Breast epithelium (tissue), 4 donors: ENCODE data around the gene VSIG10L. TPM values are rescaled to one million over a fixed set of nuclear protein-coding genes. Genes with fewer than 3 reads are reported as not detected.
A peak's percentile ranks its signal among the peaks of the same experiment; 100 is the strongest.

Source experiments
- DNase-seq, 2 donors: peaks; one replicate each; pipeline ENCODE4 v3.0.0-alpha.2; 2019; ENCODE audit warnings: low spot score in 2 of 2
- H3K27ac ChIP-seq, 2 donors: fragments of 200-600 bp; sonication (generic) in 1 of 2; one replicate each; pipeline ENCODE4 v1.5.1; 2016 to 2019; ENCODE audit warnings: mild to moderate bottlenecking in 1 of 2
- H3K27me3 ChIP-seq, 2 donors: fragments of 200-600 bp; sonication (generic) in 1 of 2; one replicate each; pipeline versions ENCODE4 v1.5.1 to v1.6.0; 2017 to 2019; ENCODE audit warnings: control low read depth in 1 of 2, mild to moderate bottlenecking in 1 of 2
- H3K36me3 ChIP-seq: fragments of 200-600 bp; one replicate; pipeline ENCODE4 v1.5.1; 2019
- H3K4me1 ChIP-seq, 2 donors: fragments of 200-600 bp; sonication (generic); one replicate each; pipeline ENCODE4 v1.5.1; 2016 to 2019; ENCODE audit warnings: control low read depth in 1 of 2
- H3K4me3 ChIP-seq, 3 donors: fragments of 200-600 bp; sonication (generic); 1 replicate in 2 of 3; 2 replicates in 1 of 3; pipeline ENCODE4 v1.5.1; 2016 to 2019; ENCODE audit warnings: mild to moderate bottlenecking in 3 of 3, moderate library complexity in 2 of 3
- H3K9me3 ChIP-seq, 2 donors: fragments of 200-600 bp; sonication (generic) in 1 of 2; one replicate each; pipeline ENCODE4 v1.5.1; 2016 to 2019; ENCODE audit warnings: control low read depth in 1 of 2
- POLR2A ChIP-seq: fragments of 450-650 bp; IDR thresholded peaks from one replicate; pipeline ENCODE4 v1.6.1; 2016; ENCODE audit warnings: antibody characterized with exemption, mild to moderate bottlenecking, moderate library complexity
- POLR2AphosphoS5 ChIP-seq, 3 donors: sonication (generic); formaldehyde crosslinking; IDR thresholded peaks; one replicate each; pipeline ENCODE4 v1.6.1; 2017; ENCODE audit warnings: antibody characterized with exemption in 3 of 3
- intact Hi-C: fragments of 100-400 bp; cut with DNase I; formaldehyde crosslinking; loops from one replicate; pipeline ENCODE4 v1.15.1; 2023; ENCODE audit warnings: low total_unique reads
- total RNA-seq, 3 donors: library from RNA; depleted of rRNA; stranded (reverse); fragments of >200 nt; gene quantifications; one replicate each; pipeline ENCODE4 v1.1.0, GENCODE V29; 2016
- TF ChIP-seq, protein P1 (sequence below), 3 donors: fragments of 450-650 bp; IDR thresholded peaks; one replicate each; pipeline ENCODE4 v1.5.1; 2016 to 2017; ENCODE audit warnings: antibody characterized with exemption in 3 of 3, mild to moderate bottlenecking in 3 of 3, moderate library complexity in 3 of 3

The VSIG10L gene
- total RNA-seq, 3 donors from 2014 or later, result 1.3 to 1.8 (median 1.8) TPM

GRCh38 chr19:51382004-51382403 is 40.1 kb upstream of the VSIG10L start:
- intact Hi-C loops, result no loop called here
- Histone ChIP-seq H3K27me3 (no peaks in the 10 kb centered on the region), H3K4me3 (no peak overlapping the region), H3K4me1 (no peaks in the 10 kb centered on the region), H3K9me3 (no peaks in the 10 kb centered on the region), H3K27ac (no peak overlapping the region), H3K36me3 (no peaks in the 10 kb centered on the region)
- TF ChIP-seq, protein P1, sequence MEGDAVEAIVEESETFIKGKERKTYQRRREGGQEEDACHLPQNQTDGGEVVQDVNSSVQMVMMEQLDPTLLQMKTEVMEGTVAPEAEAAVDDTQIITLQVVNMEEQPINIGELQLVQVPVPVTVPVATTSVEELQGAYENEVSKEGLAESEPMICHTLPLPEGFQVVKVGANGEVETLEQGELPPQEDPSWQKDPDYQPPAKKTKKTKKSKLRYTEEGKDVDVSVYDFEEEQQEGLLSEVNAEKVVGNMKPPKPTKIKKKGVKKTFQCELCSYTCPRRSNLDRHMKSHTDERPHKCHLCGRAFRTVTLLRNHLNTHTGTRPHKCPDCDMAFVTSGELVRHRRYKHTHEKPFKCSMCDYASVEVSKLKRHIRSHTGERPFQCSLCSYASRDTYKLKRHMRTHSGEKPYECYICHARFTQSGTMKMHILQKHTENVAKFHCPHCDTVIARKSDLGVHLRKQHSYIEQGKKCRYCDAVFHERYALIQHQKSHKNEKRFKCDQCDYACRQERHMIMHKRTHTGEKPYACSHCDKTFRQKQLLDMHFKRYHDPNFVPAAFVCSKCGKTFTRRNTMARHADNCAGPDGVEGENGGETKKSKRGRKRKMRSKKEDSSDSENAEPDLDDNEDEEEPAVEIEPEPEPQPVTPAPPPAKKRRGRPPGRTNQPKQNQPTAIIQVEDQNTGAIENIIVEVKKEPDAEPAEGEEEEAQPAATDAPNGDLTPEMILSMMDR (IDR thresholded peaks at IDR 0.05), result no peak
- no peak for TF ChIP-seq POLR2A
- TF ChIP-seq POLR2AphosphoS5 (IDR thresholded peaks at IDR 0.05), result no peak
- no peak for DNase-seq

GRCh38 chr19:51380379-51380778 is 38.4 kb upstream of the VSIG10L start:
- no peaks in the 10 kb centered on the region for H3K4me1 ChIP-seq
- no peak overlapping the region for H3K4me3 ChIP-seq
- no peaks in the 10 kb centered on the region for H3K27me3 ChIP-seq
- H3K9me3 ChIP-seq, result no peaks in the 10 kb centered on the region
- TF ChIP-seq, protein P1 (IDR thresholded peaks at IDR 0.05), result no peak
- no peak for TF ChIP-seq POLR2A
- no peak for TF ChIP-seq POLR2AphosphoS5 (IDR thresholded peaks at IDR 0.05)
- no peak overlapping the region for H3K27ac ChIP-seq
- intact Hi-C loops, result no loop called here
- no peaks in the 10 kb centered on the region for H3K36me3 ChIP-seq
- peak in 1 of 2 donors; percentile 42 for DNase-seq

- no peaks in the 10 kb centered on the region for H3K9me3 ChIP-seq
- no peaks in the 10 kb centered on the region for H3K4me1 ChIP-seq
- intact Hi-C loops, result no loop called here
- H3K4me3 ChIP-seq, result no peak overlapping the region
- no peaks in the 10 kb centered on the region for H3K27me3 ChIP-seq
- TF ChIP-seq, protein P1 (IDR thresholded peaks at IDR 0.05), result no peak
- TF ChIP-seq POLR2A (no peak), POLR2AphosphoS5 (IDR thresholded peaks at IDR 0.05) (no peak)
- no peaks in the 10 kb centered on the region for H3K36me3 ChIP-seq
- H3K27ac ChIP-seq, result no peak overlapping the region
- peak in 1 of 2 donors; percentile 7 for DNase-seq
These were observed 35.5 kb upstream of the VSIG10L start for GRCh38 chr19:51377422-51377821.

DNA sequence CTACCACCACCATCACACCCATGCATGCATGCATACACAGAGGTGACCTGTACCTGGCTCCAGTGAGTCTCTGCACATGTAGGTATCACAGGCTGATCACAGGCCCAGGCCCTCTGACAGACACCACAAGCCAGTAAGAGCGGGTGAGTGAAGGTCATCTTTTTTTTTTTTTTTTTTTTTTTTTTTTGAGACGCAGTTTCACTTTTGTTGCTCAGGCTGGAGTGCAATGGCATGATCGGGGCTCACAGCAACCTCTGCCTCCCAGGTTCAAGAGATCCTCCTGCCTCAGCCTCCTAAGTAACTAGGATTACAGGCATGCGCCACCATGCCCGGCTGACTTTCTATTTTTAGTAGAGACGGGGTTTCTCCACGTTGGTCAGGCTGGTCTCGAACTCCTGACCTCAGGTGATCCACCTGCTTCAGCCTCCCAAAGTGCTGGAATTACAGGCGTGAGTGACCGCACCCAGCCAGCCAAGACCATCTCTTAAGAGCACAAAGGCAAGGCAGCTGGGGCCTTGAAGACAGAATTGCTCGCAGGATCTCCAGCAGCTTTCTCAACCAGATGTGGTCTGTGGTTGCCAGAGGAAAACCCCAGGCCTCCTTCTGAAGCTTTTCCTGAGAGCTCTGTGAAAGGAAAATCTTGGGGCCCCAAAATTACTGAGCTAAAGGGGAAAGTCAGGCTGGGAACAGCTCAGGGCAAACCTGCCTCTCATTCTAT is 33.7 kb upstream of the VSIG10L start:
- Histone ChIP-seq H3K4me1 (no peaks in the 10 kb centered on the region), H3K9me3 (no peaks in the 10 kb centered on the region), H3K36me3 (no peaks in the 10 kb centered on the region), H3K4me3 (no peak overlapping the region), H3K27me3 (no peaks in the 10 kb centered on the region), H3K27ac (no peak overlapping the region)
- TF ChIP-seq POLR2AphosphoS5 (IDR thresholded peaks at IDR 0.05), result no peak
- TF ChIP-seq, protein P1 (IDR thresholded peaks at IDR 0.05), result no peak
- intact Hi-C loops, result no loop called here
- DNase-seq, result no peak

DNA sequence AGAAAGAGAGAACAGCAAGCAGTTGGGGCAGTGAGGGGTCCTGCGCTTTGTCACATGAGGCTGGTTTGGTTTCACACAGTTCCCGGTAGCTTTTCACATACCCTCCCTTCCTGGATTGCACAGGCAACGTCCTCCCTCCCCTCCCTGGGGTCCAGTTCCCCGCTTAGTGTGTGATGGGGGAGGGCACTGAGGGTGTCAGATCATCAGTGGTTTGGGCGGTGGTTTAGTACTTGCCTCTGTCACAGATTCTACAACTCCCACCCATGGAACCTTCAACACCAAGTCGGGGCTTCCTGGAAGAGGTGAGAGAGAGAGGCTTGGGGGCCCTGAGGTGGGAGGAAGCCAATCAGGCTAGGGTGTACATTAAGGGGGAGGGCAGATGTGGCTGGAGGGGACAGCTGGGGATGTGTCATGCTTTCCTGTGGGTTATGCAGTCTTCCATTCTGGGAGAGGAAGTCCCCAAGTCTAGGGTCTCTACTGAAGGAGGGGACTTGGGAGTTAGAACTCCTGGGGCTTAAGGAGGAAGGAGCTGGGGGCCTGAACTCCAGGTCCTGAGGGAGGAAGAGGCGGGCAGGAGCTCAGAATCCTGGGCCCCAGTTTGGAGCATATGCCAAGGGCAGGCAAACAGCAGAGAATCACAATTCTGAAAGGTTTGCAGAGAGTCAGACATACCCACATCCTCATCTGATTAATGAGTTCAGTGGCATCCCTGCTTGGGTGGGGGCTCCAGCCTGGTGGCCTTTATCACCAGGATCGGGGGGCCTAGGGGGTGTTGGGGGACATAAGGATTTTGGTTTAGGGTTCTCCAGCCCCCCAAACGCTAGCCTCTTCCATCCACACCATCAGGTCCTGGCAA is 30.9 kb upstream of the VSIG10L start, which contains the start of gene NKG7:
Gene NKG7, minus strand, starts transcription at position 6 of the 856 bp plus-strand sequence. CDS start 119 bp downstream, outside the sequence.
- no peak within 1 kb of the TSS for H3K4me3 ChIP-seq
- no peaks in the 10 kb centered on the region for H3K36me3 ChIP-seq
- no peak within 1 kb of the TSS for H3K27ac ChIP-seq
- TF ChIP-seq POLR2AphosphoS5 (IDR thresholded peaks at IDR 0.05) (no peak), POLR2A (no peak)
- TF ChIP-seq, protein P1 (IDR thresholded peaks at IDR 0.05), result no peak
- no peak for DNase-seq
- H3K4me1 ChIP-seq, result no peaks in the 10 kb centered on the region
- intact Hi-C loops, result no loop called here
- no peaks in the 10 kb centered on the region for H3K27me3 ChIP-seq
- no peaks in the 10 kb centered on the region for H3K9me3 ChIP-seq
